AG08395 (cell line): Measurements from ENCODE around the gene MSLN.

Experiments used
- DNase-seq: peaks from one replicate; pipeline ENCODE4 v3.0.0; 2012; ENCODE audit warnings: mixed read lengths, low spot score

Gene MSLN

DNA sequence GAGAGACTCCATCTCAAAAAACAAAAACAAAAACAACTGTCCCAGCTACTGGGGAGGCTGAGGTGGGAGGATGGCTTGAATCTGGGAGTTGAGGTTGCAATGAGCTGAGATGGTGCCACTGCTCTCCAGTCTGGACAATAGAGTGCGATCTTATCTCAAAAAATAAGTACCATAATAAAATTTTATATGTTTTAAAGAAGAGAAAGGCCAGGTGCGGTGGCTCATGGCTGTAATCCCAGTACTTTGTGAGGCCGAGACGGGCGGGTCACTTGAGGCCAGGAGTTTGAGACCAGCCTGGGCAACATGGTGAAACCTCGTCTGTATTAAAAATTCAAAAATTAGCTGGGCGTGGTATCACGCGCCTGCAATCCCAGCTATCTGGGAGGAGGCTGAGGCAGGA, 16.3 kb downstream of the MSLN start:
- no peak for DNase-seq

DNA sequence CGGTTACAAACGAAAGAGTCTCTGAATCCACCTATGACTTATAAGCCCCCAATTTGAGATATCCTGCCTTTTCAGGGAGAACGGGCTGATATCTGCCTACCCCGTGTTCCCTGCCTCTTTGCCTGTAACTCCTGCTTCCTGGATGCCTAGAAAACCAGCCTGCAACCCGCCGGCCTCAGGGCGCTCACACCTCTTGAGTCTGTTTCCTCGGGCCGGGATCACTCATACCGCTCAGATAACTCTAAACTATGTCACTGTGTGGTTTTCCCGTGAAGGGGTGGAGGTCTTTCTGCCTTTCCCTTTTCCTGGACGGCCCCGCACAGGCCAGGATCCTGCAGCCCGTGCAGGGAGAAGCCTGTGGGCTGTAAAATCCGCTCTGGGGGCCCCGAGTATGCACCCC, 17.3 kb downstream of the MSLN start:
- no peak for DNase-seq

DNA sequence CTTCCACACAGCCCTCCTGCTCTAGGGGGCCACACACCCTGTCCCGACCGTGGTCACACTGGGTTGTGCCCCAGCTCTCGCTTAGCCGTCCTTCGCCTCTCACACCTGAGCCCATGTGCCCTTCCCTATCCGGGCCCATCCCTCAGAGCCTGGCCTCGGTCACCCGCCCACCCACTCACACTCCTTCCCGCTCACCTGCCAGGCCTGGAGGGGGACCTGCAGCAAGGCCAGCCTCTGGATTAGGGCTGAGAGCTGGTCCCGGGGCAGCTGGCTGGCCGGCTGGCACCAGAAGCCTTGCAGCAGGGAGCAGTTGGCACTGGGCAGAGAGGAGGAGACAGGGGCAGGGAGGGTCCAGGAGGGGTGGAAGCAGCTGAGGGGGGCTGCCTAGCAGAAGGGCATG, 17.9 kb downstream of the MSLN start:
- DNase-seq, result no peak

DNA sequence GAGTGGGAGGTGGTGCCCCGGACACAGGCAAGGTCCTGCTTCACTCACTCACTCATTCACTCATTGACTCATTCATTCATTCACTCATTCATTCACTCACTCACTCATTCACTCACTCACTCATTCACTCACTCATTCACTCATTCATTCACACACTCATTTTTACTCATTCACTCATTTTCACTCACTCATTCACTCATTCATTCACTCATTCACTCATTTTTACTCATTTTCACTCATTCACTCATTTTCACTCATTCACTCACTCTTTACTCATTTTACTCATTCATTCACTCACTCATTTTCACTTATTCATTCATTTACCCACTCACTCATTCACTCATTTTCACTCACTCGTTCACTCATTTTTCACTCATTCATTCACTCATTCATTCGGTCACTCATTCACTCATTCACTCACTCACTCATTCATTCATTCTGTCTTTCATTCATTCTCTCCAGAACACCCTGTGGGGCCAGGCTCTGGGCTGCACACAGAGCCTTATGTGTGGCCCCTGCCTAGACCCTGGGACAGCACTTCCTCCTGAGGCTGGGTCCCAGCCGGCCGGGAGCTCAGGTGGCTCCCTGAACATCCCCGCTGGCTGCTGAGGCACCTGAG, 18.5 kb downstream of the MSLN start:
- no peak for DNase-seq

DNA sequence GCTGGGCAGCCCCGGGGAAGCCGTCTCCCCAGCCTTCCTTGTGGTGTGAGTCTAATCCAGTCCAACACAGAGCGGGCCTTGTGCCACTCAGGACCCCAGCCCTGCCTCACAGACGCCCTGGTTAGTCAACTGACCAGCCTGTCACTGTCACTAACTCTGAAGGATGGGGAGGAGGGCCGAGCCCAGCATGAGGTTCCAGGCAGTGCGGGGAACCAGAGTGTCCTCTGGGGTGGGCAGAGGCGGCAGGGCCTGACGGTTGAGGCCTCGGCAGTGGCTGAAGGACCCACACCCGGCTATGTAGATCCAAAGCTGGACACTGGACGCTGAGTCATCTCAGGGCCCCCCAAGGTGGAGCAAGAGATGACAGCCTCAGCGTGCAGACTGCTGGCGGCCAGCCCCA, 19.0 kb downstream of the MSLN start:
- no peak for DNase-seq

- DNase-seq, result no peak
Measured at GRCh38 chr16:780296-780695, 19.8 kb downstream of the MSLN start.

GRCh38 chr16:781346-782010, 20.9 kb downstream of the MSLN start:
- DNase-seq, result no peak

GRCh38 chr16:782258-782657, 21.7 kb downstream of the MSLN start:
- DNase-seq, result no peak

- no peak for DNase-seq
Measured at GRCh38 chr16:782766-783403, 22.4 kb downstream of the MSLN start.

DNA sequence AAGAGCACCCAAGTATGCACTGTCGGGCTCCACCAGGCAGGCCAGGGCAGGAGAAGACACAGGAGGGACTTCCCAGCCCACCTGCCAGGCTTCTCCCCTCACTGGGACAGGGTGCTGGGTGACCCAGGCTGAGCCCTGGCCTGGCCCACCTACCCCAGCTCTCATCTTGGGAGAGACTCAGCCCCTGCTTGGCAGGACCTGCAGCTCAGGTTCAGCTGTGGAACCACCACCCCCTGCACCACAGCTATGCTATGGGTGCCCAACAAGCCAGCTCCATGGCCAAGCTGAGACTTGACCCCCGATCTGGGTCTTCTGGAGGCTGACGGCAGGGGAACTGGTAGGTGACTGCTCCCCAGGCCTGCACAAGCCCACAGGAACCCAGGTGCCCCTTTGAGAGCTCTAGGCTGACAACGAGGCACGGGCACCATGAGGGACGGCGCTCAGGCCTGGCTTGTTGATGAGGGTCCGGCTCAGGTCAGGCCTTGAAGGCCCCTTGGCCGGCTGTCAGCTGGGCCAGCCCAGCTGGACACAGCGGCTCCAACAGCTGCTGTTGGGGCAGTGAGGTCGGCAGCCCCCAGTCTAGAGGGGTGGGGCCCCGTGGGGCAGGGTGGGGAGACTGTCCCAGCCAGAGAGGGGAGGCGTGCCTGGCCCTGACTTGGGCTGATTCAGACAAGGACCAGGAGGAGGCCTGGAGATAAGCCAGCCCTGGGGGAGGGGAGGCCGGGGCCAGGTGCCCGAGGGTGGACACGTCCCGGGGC, 23.0 kb downstream of the MSLN start:
- DNase-seq, result no peak

DNA sequence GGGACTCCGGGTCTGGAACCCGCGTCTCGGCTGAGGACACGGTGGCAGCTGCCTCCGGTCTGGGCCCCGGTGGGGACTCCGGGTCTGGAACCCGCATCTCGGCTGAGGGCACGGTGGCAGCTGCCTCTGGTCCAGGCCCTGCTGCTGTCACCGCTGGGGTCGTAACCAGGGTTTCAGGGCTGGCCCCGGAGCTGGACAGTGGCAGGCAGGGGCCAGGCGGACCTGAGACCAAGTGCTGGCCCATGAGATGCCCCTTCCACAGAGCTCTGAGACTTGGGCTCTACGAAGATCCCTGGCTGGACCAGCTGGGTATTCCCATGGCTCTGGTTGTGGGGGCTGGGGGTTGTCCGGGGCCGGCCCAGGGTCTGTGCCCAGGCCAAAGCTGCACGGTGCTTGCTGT, 23.9 kb downstream of the MSLN start:
- no peak for DNase-seq

DNA sequence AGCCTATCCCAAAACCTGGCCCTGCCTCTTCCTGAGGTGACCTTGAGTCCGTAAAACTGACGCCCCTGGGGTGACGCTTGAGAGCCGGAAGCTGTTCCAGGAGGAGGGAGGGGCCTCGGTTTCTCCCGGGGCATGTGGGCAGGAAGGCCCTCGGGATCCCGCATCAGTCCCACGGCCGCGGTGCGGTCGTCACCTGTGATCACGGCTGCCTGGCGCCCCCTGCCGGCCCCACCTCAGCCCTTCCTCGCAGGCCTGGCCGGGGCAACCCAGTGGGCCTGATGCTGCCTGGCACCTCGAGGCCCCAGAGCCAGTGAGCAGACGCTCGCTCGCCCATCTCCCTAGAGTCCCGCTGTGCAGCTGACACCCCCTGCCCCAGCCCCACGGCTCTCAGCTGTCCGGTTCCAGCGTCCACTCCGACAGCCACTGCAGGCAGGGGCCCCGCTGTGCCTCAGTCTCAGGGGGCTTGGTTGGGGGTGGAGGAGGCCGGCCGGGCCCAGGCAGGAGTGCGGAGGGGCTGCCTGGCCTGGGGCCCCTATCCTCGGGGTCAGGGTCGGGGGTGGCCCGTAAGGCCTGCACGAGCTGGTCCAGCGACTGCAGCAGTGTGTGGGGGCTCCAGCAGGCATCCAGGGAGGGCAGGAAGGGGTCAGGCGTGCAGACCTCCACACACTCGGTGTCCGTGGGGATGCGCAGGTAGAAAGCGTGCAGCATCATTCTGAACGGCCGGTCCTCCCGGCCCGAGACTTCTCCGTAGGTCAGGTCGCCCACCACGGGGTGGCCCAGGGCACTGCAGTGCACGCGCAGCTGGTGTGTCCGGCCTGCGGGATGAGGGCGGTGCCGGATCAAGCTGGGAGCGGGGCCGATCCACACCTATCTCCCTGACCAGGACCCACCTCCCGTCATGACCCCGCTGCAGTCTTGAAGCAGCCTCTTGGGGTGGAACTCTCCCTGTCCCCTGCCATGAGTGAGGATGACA, 25.3 kb downstream of the MSLN start:
- peak; percentile 63 for DNase-seq

GRCh38 chr16:787321-787966, 26.9 kb downstream of the MSLN start:
- DNase-seq, result no peak

- no peak for DNase-seq
Measured at GRCh38 chr16:787978-788398, 27.5 kb downstream of the MSLN start, which contains the start of gene RPUSD1. RPUSD1 (minus strand) TSS chr16:788381; CDS start chr16:787737, 644 bp downstream.

DNA sequence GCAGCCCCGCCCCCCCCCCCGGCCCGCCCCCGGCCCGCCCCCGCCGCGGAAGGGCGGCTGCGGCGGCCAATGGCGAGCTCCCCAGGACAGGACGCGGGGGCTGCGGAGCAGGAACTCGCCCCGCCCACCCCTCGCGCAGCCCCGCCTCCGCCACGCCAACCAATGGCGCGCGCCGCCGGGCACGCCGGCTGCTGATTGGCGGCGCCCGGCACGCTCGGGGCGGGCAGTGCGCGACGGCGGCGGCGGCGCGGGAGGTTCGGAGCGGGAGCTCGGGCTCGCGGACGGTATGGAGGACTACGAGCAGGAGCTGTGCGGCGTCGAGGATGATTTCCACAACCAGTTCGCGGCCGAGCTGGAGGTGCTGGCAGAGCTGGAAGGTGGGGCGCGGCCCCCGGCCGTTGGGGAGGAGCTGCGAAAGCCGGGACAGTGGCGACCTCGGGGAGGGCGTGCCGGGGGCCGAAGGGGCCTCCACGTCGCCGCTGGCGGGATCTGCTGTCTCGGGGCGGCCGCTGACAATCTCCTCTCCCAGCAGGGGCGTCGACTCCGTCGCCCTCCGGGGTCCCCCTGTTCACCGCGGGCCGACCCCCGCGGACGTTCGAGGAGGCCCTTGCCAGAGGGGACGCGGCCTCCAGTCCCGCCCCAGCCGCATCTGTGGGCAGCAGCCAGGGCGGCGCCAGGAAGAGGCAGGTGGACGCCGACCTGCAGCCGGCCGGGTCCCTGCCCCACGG, 28.0 kb downstream of the MSLN start, which contains the start of gene CHTF18:
Gene CHTF18 (plus strand): TSS at position 222 of the 728 bp plus-strand sequence. CDS start 65 bp downstream, at position 287.
- peak; percentile 100 for DNase-seq

- no peak for DNase-seq
Measured at GRCh38 chr16:789191-789850, 28.8 kb downstream of the MSLN start.

DNA sequence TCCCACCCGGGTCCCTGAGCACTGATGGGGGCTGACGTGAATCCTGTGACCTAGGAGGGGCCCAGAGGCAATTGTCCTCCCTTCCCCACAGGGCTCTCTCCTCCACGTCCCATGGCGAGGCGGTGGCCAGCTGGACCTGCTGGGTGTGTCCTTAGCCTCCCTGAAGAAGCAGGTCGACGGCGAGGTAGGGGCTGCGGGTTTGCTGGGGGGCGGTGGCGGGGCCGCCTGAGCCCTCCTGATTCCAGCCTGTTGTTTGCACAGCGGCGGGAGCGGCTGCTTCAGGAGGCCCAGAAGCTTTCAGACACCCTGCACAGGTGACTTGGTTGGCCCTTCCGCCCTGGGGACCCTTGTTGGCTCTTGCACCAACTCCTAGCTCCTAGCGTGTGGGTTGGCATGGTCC, 29.6 kb downstream of the MSLN start:
- no peak for DNase-seq

DNA sequence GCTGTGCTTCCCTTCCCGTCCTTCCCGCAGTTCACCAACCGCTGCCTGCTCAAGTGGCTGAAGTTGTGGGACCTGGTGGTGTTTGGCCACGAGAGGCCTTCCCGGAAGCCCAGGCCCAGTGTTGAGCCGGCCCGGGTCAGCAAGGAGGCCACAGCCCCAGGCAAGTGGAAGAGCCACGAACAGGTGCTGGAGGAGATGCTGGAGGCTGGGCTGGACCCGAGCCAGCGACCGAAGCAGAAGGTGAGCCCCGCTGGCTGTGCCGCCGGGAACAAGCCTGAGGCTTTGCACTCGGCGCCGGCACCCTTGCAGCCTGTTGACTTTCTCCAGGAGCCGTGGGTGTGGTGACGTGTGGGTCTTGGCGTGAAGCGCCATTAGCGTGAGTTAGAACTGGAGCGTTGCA, 30.6 kb downstream of the MSLN start:
- no peak for DNase-seq

DNA sequence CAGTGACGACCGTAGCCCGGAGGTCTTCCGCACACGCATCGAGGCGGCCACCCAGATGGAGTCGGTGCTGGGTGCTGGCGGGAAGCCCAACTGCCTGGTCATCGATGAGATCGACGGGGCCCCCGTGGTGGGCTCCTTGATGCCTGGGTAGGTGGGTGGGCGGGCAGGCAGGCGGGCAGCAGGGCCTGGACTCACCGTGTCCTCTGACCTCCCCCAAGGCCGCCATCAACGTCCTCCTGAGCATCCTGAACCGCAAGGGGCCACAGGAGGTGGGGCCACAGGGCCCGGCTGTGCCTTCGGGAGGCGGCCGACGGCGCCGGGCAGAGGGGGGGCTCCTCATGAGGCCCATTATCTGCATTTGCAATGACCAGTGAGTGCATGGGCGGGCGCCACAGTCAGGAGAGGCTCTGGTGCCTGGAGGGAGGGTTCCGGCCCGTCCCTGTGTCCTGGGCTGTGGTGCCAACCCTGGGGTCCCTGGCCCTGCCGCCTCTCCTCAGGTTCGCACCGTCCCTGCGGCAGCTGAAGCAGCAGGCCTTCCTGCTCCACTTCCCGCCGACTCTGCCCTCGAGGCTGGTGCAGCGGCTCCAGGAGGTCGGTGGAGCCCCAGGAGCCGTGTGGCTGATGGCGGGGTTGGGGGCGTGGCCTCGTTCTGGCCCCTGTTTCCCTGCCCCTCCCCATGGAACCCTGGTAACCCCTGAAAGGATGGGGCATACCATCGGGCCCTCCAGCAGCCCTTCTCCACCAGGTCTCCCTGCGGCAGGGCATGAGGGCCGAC, 31.9 kb downstream of the MSLN start:
- DNase-seq, result no peak
